Activated T-cell treated with anti-CD3 and anti-CD28 coated beads, Interleukin-2, amount 50 U/mL, for 4 hours (primary cell): ENCODE results near the gene AICDA. TPM values are rescaled to one million over a fixed set of nuclear protein-coding genes. Genes with fewer than 3 reads are reported as not detected.
A peak's percentile ranks its signal among the peaks of the same experiment; 100 is the strongest.
"Not testable (repeated sequence)": the region's sequence is repeated elsewhere in the genome, so short reads cannot be mapped to it uniquely, and the experiment has no call there.

Experiments
- ATAC-seq, 2 donors: fragments of 200-7000 bp; cut with Tn5 transposase; one replicate each; pipeline ENCODE4 v1.10.0; 2021
- DNase-seq: peaks from one replicate; pipeline ENCODE4 v3.0.0-alpha.2; 2020
- H3K27me3 Mint-ChIP-seq: one replicate; pipeline ENCODE4 v1.8.0; 2021; ENCODE audit warnings: low read depth, mixed read lengths
- H3K36me3 Mint-ChIP-seq: one replicate; pipeline ENCODE4 v1.8.0; 2022; ENCODE audit warnings: mixed read lengths; ENCODE audit not compliant: insufficient read depth
- H3K4me1 Mint-ChIP-seq: one replicate; pipeline ENCODE4 v1.8.0; 2021; ENCODE audit warnings: low read depth, mixed read lengths
- H3K4me3 Mint-ChIP-seq: one replicate; pipeline ENCODE4 v1.8.0; 2021; ENCODE audit warnings: mild to moderate bottlenecking, moderate library complexity, mixed read lengths
- H3K9me3 Mint-ChIP-seq: one replicate; pipeline ENCODE4 v1.8.0; 2021; ENCODE audit warnings: mixed read lengths
- total RNA-seq, 3 donors: library from RNA; stranded (reverse); gene quantifications; one replicate each; pipeline ENCODE4 v1.2.1, GENCODE V29; 2021

AICDA gene
- total RNA-seq, 3 donors from 2014 or later, result not detected

GRCh38 chr12:8635342-8636006 is 22.8 kb upstream of the AICDA start:
- H3K4me1 Mint-ChIP-seq, H3K4me3 Mint-ChIP-seq, DNase-seq, H3K9me3 Mint-ChIP-seq, ATAC-seq, H3K36me3 Mint-ChIP-seq, H3K27me3 Mint-ChIP-seq: not testable (repeated sequence)

GRCh38 chr12:8630131-8630530 is 17.5 kb upstream of the AICDA start:
- Mint-ChIP-seq H3K4me3 (no peak overlapping the region), H3K36me3 (no peaks in the 10 kb centered on the region), H3K9me3 (peaks cover 3% of the 10 kb centered on the region), H3K4me1 (no peaks in the 10 kb centered on the region), H3K27me3 (no peaks in the 10 kb centered on the region)
- ATAC-seq (no peak), DNase-seq (no peak)

DNA sequence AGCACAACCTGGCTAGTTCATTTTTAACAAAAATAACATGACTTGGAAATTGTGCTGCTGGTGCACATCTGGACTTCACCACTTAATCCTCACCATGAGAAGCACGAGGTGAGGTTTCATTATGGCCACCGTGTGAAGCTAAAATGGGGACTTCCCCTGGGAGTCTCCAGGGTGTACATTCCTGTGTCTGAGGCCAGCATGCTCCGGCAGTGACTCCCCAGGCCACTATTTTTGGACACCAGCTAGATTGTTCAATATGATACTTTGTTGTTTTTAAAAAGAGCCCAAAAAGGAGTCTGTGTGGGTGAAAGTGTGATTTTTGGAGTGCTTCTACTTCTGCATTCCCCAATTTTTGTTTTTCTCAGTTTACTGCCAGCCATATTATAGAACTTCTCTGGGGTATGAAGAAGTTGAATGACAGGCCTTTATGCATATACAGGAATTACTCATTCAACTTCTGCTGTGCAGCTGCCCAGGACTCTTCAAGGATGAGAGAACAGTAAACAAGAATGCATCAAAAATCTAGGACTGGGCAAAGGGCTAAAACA is 16.9 kb upstream of the AICDA start:
- no peak for DNase-seq
- Mint-ChIP-seq H3K9me3 (no peaks in the 10 kb centered on the region), H3K4me3 (no peak overlapping the region), H3K27me3 (no peaks in the 10 kb centered on the region), H3K36me3 (no peaks in the 10 kb centered on the region), H3K4me1 (no peaks in the 10 kb centered on the region)
- ATAC-seq, result no peak

GRCh38 chr12:8628731-8629130 is 16.1 kb upstream of the AICDA start:
- no peak overlapping the region for H3K4me3 Mint-ChIP-seq
- no peak for DNase-seq
- no peaks in the 10 kb centered on the region for H3K27me3 Mint-ChIP-seq
- no peaks in the 10 kb centered on the region for H3K4me1 Mint-ChIP-seq
- no peak for ATAC-seq
- no peaks in the 10 kb centered on the region for H3K36me3 Mint-ChIP-seq
- no peaks in the 10 kb centered on the region for H3K9me3 Mint-ChIP-seq

DNA sequence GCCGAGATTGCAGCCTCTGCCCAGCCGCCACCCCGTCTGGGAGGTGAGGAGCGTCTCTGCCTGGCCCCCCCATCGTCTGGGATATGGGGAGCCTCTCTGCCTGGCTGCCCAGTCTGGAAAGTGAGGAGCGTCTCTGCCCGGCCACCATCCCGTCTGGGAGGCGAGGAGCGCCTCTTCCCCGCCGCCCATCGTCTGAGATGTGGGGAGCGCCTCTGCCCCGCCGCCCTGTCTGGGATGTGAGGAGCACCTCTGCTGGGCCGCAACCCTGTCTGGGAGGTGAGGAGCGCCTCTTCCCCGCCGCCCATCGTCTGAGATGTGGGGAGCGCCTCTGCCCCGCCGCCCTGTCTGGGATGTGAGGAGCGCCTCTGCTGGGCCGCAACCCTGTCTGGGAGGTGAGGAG is 12.1 kb upstream of the AICDA start:
- not testable (repeated sequence) for H3K36me3 Mint-ChIP-seq, H3K9me3 Mint-ChIP-seq, DNase-seq, ATAC-seq, H3K4me3 Mint-ChIP-seq, H3K27me3 Mint-ChIP-seq, H3K4me1 Mint-ChIP-seq

DNA sequence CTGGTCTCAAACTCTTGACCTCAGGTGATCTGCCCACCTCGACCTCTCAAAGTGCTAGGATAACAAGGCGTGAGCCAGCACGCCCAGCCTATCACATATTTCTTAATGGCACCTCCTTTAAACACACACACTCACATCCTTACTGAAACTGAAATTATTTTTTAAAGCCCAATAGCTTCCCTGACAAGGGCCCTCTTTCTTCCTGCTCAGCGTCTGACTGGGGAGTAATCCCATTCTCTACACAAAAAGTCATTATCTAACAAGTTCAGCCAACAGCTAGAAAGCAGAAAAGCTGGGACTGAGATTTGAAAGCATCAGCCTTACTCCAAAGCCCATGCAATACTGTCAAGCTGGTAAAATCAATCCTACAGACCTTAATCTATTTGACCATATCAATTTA is 10.0 kb upstream of the AICDA start:
- Mint-ChIP-seq H3K9me3 (no peaks in the 10 kb centered on the region), H3K4me1 (no peaks in the 10 kb centered on the region), H3K27me3 (no peaks in the 10 kb centered on the region), H3K4me3 (no peak overlapping the region), H3K36me3 (no peaks in the 10 kb centered on the region)
- ATAC-seq (no peak), DNase-seq (no peak)

- Mint-ChIP-seq H3K4me1 (no peaks in the 10 kb centered on the region), H3K4me3 (no peak overlapping the region), H3K27me3 (no peaks in the 10 kb centered on the region), H3K9me3 (no peaks in the 10 kb centered on the region), H3K36me3 (no peaks in the 10 kb centered on the region)
- ATAC-seq (no peak), DNase-seq (no peak)
Measured at GRCh38 chr12:8615206-8615605, 2.5 kb upstream of the AICDA start.

DNA sequence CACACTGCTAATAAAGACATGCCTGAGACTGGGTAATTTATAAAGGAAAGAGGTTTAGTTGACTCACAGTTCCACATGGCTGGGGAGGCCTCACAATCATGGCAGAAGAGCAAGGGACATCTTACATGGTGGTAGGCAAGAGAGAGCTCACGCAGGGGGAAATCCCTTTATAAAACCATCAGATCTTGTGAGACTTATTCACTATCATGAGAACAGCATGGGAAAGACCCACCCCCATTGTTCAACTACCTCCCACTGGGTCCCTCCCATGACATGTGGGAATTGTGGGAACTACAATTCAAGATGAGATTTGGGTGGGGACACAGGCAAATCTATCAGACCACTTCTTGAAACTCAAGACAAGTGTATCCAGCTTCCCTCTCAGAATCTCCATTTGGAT is 1.2 kb upstream of the AICDA start:
- DNase-seq, H3K36me3 Mint-ChIP-seq, H3K27me3 Mint-ChIP-seq, H3K4me3 Mint-ChIP-seq, ATAC-seq, H3K4me1 Mint-ChIP-seq, H3K9me3 Mint-ChIP-seq: not testable (repeated sequence)

- DNase-seq, result no peak
- H3K4me1 Mint-ChIP-seq, result peaks cover 10% of the 10 kb centered on the region
- peak overlapping the region; percentile 14 for H3K4me3 Mint-ChIP-seq
- no peak for ATAC-seq
- no peaks in the 10 kb centered on the region for H3K9me3 Mint-ChIP-seq
- no peaks in the 10 kb centered on the region for H3K36me3 Mint-ChIP-seq
- H3K27me3 Mint-ChIP-seq, result no peaks in the 10 kb centered on the region
Measured at GRCh38 chr12:8609061-8609570, 3.5 kb downstream of the AICDA start.

GRCh38 chr12:8606890-8607289 is 5.8 kb downstream of the AICDA start:
- Mint-ChIP-seq H3K27me3 (no peaks in the 10 kb centered on the region), H3K36me3 (no peaks in the 10 kb centered on the region), H3K4me3 (no peak overlapping the region), H3K9me3 (no peaks in the 10 kb centered on the region), H3K4me1 (peaks cover 10% of the 10 kb centered on the region)
- DNase-seq, result no peak
- no peak for ATAC-seq

- no peak for ATAC-seq
- no peaks in the 10 kb centered on the region for H3K9me3 Mint-ChIP-seq
- peaks cover 10% of the 10 kb centered on the region for H3K4me1 Mint-ChIP-seq
Measured at GRCh38 chr12:8605057-8605456, 7.6 kb downstream of the AICDA start.

GRCh38 chr12:8603856-8604255 is 8.8 kb downstream of the AICDA start:
- DNase-seq, result no peak
- Mint-ChIP-seq H3K4me3 (no peak overlapping the region), H3K4me1 (peaks cover 2% of the 10 kb centered on the region), H3K9me3 (no peaks in the 10 kb centered on the region), H3K27me3 (peaks cover 1% of the 10 kb centered on the region), H3K36me3 (no peaks in the 10 kb centered on the region)
- ATAC-seq, result no peak

More at GRCh38 chr12:8605057-8605456, 7.6 kb downstream of the AICDA start:
- no peak for DNase-seq
- H3K4me3 Mint-ChIP-seq, result no peak overlapping the region
- peaks cover 1% of the 10 kb centered on the region for H3K27me3 Mint-ChIP-seq
- no peaks in the 10 kb centered on the region for H3K36me3 Mint-ChIP-seq

DNA sequence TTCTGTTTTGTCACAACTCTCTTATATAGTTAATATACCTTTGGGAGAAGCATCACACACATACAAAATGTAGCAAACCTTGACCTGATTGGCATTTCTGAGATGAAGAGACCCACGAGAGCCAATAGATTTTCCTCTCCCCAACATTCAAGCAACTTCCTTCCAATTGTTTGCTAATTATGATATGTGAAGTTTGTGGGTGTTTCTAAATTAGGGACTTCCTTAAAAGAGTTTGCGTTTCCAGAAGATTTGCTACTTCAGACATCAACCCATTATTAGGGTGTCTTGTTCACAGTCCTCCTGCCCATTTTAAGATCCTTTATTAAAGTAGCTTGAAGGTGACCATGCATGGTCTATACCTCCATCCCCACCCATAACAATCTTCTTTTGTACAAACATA is 9.4 kb downstream of the AICDA start:
- ATAC-seq, result no peak
- Mint-ChIP-seq H3K4me1 (no peaks in the 10 kb centered on the region), H3K36me3 (no peaks in the 10 kb centered on the region), H3K9me3 (no peaks in the 10 kb centered on the region), H3K4me3 (no peak overlapping the region), H3K27me3 (peaks cover 1% of the 10 kb centered on the region)
- no peak for DNase-seq

GRCh38 chr12:8596561-8596960 is 16.1 kb downstream of the AICDA start:
- DNase-seq (no peak), ATAC-seq (no peak)
- Mint-ChIP-seq H3K9me3 (no peaks in the 10 kb centered on the region), H3K4me3 (no peak overlapping the region), H3K27me3 (peaks cover 1% of the 10 kb centered on the region), H3K36me3 (no peaks in the 10 kb centered on the region), H3K4me1 (no peaks in the 10 kb centered on the region)

DNA sequence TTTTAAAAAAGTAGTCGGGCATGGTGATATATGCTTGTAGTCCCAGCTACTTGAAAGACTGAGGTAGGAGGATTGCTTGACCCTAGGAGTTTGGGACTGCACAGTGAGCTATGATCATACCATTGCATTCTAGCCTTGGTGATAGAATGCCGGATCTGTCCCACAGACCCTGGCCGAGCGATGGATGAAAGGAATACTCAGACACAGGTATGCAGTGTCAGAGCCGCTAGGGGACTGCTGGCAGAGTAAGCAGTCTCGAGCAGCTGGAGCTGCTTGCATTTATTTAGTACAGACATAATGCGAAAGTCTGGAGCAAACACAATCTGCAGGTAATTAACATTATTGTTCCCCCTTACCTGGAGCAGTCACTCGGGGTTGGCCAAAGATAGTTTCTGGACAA is 18.6 kb downstream of the AICDA start:
- H3K9me3 Mint-ChIP-seq, result no peaks in the 10 kb centered on the region
- ATAC-seq, result no peak
- H3K4me1 Mint-ChIP-seq, result peaks cover 6% of the 10 kb centered on the region
- no peak overlapping the region for H3K4me3 Mint-ChIP-seq
- DNase-seq, result no peak
- no peaks in the 10 kb centered on the region for H3K36me3 Mint-ChIP-seq
- H3K27me3 Mint-ChIP-seq, result no peaks in the 10 kb centered on the region
